PFSK-1 (cell line): Measurements from ENCODE around the gene ACTMAP.

Source experiments
- FOXP2 ChIP-seq: optimal IDR thresholded peaks from 2 replicates; pipeline ENCODE3; 2011; ENCODE audit warnings: borderline replicate concordance, control low read depth, inconsistent platforms; ENCODE audit not compliant: insufficient read depth; ENCODE audit errors: extremely low read length, extremely low read depth
- POLR2AphosphoS5 ChIP-seq: IDR thresholded peaks from 2 replicates; pipeline ENCODE4 v1.6.1; 2012; ENCODE audit warnings: low read depth, mild to moderate bottlenecking, control low read depth, low read length, moderate library complexity

- TF ChIP-seq FOXP2 (no peak), POLR2AphosphoS5 (no peak)
Measured at GRCh38 chr19:40747536-40747935, 2.7 kb downstream of the ACTMAP start.
